Spleen (tissue), 11 donors: ENCODE data around the gene DAPL1. TPM values are rescaled to one million over a fixed set of nuclear protein-coding genes. Genes with fewer than 3 reads are reported as not detected.

Experiments used
- DNase-seq: peaks from one replicate; pipeline ENCODE4 v3.0.0-alpha.2; 2020
- H3K27ac ChIP-seq, 8 donors: fragments of 200-600 bp; sonication (generic) in 7 of 8; 1 replicate in 4 of 8; 2 replicates in 4 of 8; pipeline versions ENCODE4 v1.5.0 to v1.8.0; 2016 to 2021; ENCODE audit warnings: inconsistent platforms in 4 of 8, mild to moderate bottlenecking in 4 of 8, moderate library complexity in 1 of 8
- H3K27me3 ChIP-seq, 7 donors: fragments of 200-600 bp; sonication (generic) in 6 of 7; replicated peaks in 1 of 7; 1 replicate in 4 of 7; 2 replicates in 3 of 7; pipeline versions ENCODE4 v1.5.0 to v1.8.0; 2016 to 2021; ENCODE audit warnings: inconsistent platforms in 3 of 7, mild to moderate bottlenecking in 1 of 7
- H3K36me3 ChIP-seq, 6 donors: fragments of 200-600 bp; sonication (generic) in 5 of 6; 1 replicate in 4 of 6; 2 replicates in 2 of 6; pipeline versions ENCODE4 v1.5.0 to v1.8.0; 2016 to 2021; ENCODE audit warnings: inconsistent platforms in 2 of 6
- H3K4me1 ChIP-seq, 6 donors: fragments of 200-600 bp; sonication (generic) in 5 of 6; 1 replicate in 3 of 6; 2 replicates in 3 of 6; pipeline versions ENCODE4 v1.5.0 to v1.8.0; 2016 to 2021; ENCODE audit warnings: inconsistent platforms in 3 of 6
- H3K4me3 ChIP-seq, 8 donors: fragments of 200-600 bp; sonication (generic) in 7 of 8; 1 replicate in 4 of 8; 2 replicates in 4 of 8; pipeline versions ENCODE4 v1.5.0 to v1.8.0; 2016 to 2021; ENCODE audit warnings: inconsistent platforms in 4 of 8, mild to moderate bottlenecking in 4 of 8, moderate library complexity in 2 of 8
- H3K9me3 ChIP-seq, 8 donors: fragments of 200-600 bp; sonication (generic) in 7 of 8; 1 replicate in 4 of 8; 2 replicates in 4 of 8; pipeline versions ENCODE4 v1.5.0 to v1.8.0; 2016 to 2021; ENCODE audit warnings: inconsistent platforms in 4 of 8
- CTCF ChIP-seq, 11 experiments: fragments of 200-600 bp in 7 of 11; fragments of 450-650 bp in 4 of 11; sonication (generic) in 4 of 11; IDR thresholded peaks in 8 of 11; conservative IDR thresholded peaks in 3 of 11; 1 replicate in 7 of 11; 2 replicates in 4 of 11; pipeline versions ENCODE4 v1.4.0 to v1.8.0; 2016 to 2021; ENCODE audit warnings: antibody characterized with exemption in 11 of 11, inconsistent platforms in 4 of 11, mild to moderate bottlenecking in 1 of 11
- POLR2A ChIP-seq, 3 donors: fragments of 450-650 bp; IDR thresholded peaks; one replicate each; pipeline ENCODE4 v1.5.1; 2017; ENCODE audit warnings: antibody characterized with exemption in 3 of 3, mild to moderate bottlenecking in 1 of 3
- POLR2AphosphoS5 ChIP-seq, 3 donors: sonication (generic); formaldehyde crosslinking; IDR thresholded peaks; one replicate each; pipeline ENCODE4 v1.5.1; 2017; ENCODE audit warnings: antibody characterized with exemption in 3 of 3
- WGBS, 5 donors: extraction: QIAGEN DNeasy Blood & Tissue Kit in 3 of 5; methylation state at CpG; one replicate each; pipeline versions ENCODE4 v1.1.5 to v1.1.7; 2013 to 2018; 5-methylcytosine and 5-hydroxymethylcytosine counted together
- intact Hi-C: fragments of 100-400 bp; cut with DNase I; formaldehyde crosslinking; loops from one replicate; pipeline ENCODE4 v1.15.0; 2023; ENCODE audit warnings: low total_unique reads
- polyA plus RNA-seq, 3 donors: library from polyadenylated mRNA; stranded (reverse); fragments of 200-250 nt; gene quantifications; one replicate each; pipeline ENCODE4 v1.2.1, GENCODE V29; 2013
- total RNA-seq, 7 donors: library from RNA; depleted of rRNA in 3 of 7; stranded (reverse); fragments of >200 nt in 3 of 7; fragmentation: NEBNext Ultra II Directional in 4 of 7; extraction: Animal tissue kit (Norgen Biotek cat#: 25700) in 4 of 7; gene quantifications; one replicate each; pipeline versions ENCODE4 v1.1.0 to v1.2.1, GENCODE V29; 2016 to 2021
- donor health status: healthy with polysubstance abuse.
- donor health status: DM: no; HTN: no; CAD: no; lungs with moderate emphysema.
- donor health status: DM: no; HTN: no; CAD: no.
- donor health status: Bipolar disorder and iron deficiency.
- donor health status: healthy.
- donor health status: DM: no; HTN: no; CAD: no.
- donor health status: DM: yes; HTN: yes; CAD: no.

DAPL1 gene
- total and polyA plus RNA-seq, 10 donors, result 0.21 to 4.1 (median 0.73) TPM; not detected in 7

- 76 to 92% (median 86%) methylated on average over 2 of the region's 2 CpGs for WGBS, 5 donors
- H3K4me3 ChIP-seq, result no peak overlapping the region
- peaks cover 0 to 7% (median 0%) of the 10 kb centered on the region in 7 donors for H3K27me3 ChIP-seq
- peaks cover 0 to 13% (median 6%) of the 10 kb centered on the region in 8 donors for H3K9me3 ChIP-seq
- no peaks in the 10 kb centered on the region for H3K4me1 ChIP-seq
- intact Hi-C loops, result no loop called here
- no peak for DNase-seq
- H3K27ac ChIP-seq, result no peak overlapping the region
- no peaks in the 10 kb centered on the region for H3K36me3 ChIP-seq
- no peak for TF ChIP-seq CTCF (IDR thresholded peaks at IDR 0.05 in 8 of 11, conservative IDR thresholded peaks at IDR 0.05 in 3 of 11)
- TF ChIP-seq POLR2AphosphoS5 (IDR thresholded peaks at IDR 0.05), result no peak
- TF ChIP-seq POLR2A (IDR thresholded peaks at IDR 0.05), result no peak
Observed at GRCh38 chr2:158788951-158789350, 6.2 kb upstream of the DAPL1 start.

GRCh38 chr2:158796652-158797051 lies 1.5 kb downstream of the DAPL1 start:
- intact Hi-C loops, result no loop called here
- WGBS, 5 donors, result 84 to 94% (median 89%) methylated on average over 2 of the region's 2 CpGs
- no peak for DNase-seq
- Histone ChIP-seq H3K9me3 (no peaks in the 10 kb centered on the region), H3K4me3 (no peak overlapping the region), H3K4me1 (no peaks in the 10 kb centered on the region), H3K27me3 (peaks cover 0 to 13% (median 0%) of the 10 kb centered on the region in 7 donors), H3K27ac (no peak overlapping the region), H3K36me3 (no peaks in the 10 kb centered on the region)
- TF ChIP-seq POLR2A (IDR thresholded peaks at IDR 0.05) (no peak), CTCF (IDR thresholded peaks at IDR 0.05 in 8 of 11, conservative IDR thresholded peaks at IDR 0.05 in 3 of 11) (no peak), POLR2AphosphoS5 (IDR thresholded peaks at IDR 0.05) (no peak)

GRCh38 chr2:158797963-158798700 lies 3.0 kb downstream of the DAPL1 start:
- no peaks in the 10 kb centered on the region for H3K9me3 ChIP-seq
- H3K27ac ChIP-seq, result no peak overlapping the region
- no peak overlapping the region for H3K4me3 ChIP-seq
- H3K36me3 ChIP-seq, result no peaks in the 10 kb centered on the region
- intact Hi-C loops, result no loop called here
- no peaks in the 10 kb centered on the region for H3K4me1 ChIP-seq
- H3K27me3 ChIP-seq, result peaks cover 0 to 13% (median 0%) of the 10 kb centered on the region in 7 donors
- WGBS, 5 donors, result 78 to 88% (median 86%) methylated on average over 6 of the region's 6 CpGs
- TF ChIP-seq CTCF (IDR thresholded peaks at IDR 0.05 in 8 of 11, conservative IDR thresholded peaks at IDR 0.05 in 3 of 11) (no peak), POLR2AphosphoS5 (IDR thresholded peaks at IDR 0.05) (no peak), POLR2A (IDR thresholded peaks at IDR 0.05) (no peak)
- DNase-seq, result no peak

GRCh38 chr2:158799181-158799580 lies 4.1 kb downstream of the DAPL1 start:
- TF ChIP-seq POLR2A (IDR thresholded peaks at IDR 0.05), result no peak
- no peak for TF ChIP-seq CTCF (IDR thresholded peaks at IDR 0.05 in 8 of 11, conservative IDR thresholded peaks at IDR 0.05 in 3 of 11)
- no peak for DNase-seq
- Histone ChIP-seq H3K36me3 (no peaks in the 10 kb centered on the region), H3K4me1 (no peaks in the 10 kb centered on the region), H3K4me3 (no peak overlapping the region), H3K27ac (no peak overlapping the region), H3K27me3 (peaks cover 0 to 13% (median 0%) of the 10 kb centered on the region in 7 donors), H3K9me3 (no peaks in the 10 kb centered on the region)
- intact Hi-C loops, result no loop called here
- WGBS, 5 donors, result 86 to 93% (median 92%) methylated on average over 2 of the region's 2 CpGs
